Right cardiac atrium (tissue), 5 donors: ENCODE data around the gene EXOSC2. TPM values are rescaled to one million over a fixed set of nuclear protein-coding genes. Genes with fewer than 3 reads are reported as not detected.

ENCODE experiments used
- ATAC-seq, 2 donors: fragments of 200-7000 bp; cut with Tn5 transposase; one replicate each; pipeline versions ENCODE4 v1.8.0 to v1.9.1; 2020; ENCODE audit warnings: moderate library complexity in 2 of 2, mild to moderate bottlenecking in 1 of 2
- DNase-seq, 3 donors: peaks; one replicate each; pipeline ENCODE4 v3.0.0-alpha.2; 2020
- H3K27ac ChIP-seq: one replicate; pipeline ENCODE4 v1.5.1; 2013; ENCODE audit warnings: mild to moderate bottlenecking, low read length, control low read depth, moderate library complexity
- H3K27me3 ChIP-seq: one replicate; pipeline ENCODE4 v1.6.1; 2013; ENCODE audit not compliant: control insufficient read depth, insufficient read depth
- H3K4me1 ChIP-seq: one replicate; pipeline ENCODE4 v1.6.1; 2013; ENCODE audit warnings: low read length; ENCODE audit not compliant: control insufficient read depth, insufficient read depth
- H3K4me3 ChIP-seq: one replicate; pipeline ENCODE4 v1.5.1; 2013; ENCODE audit warnings: low read length, control low read depth
- H3K9me3 ChIP-seq: one replicate; pipeline ENCODE4 v1.6.1; 2013; ENCODE audit warnings: low read length; ENCODE audit not compliant: control insufficient read depth
- WGBS: extraction: QIAGEN DNeasy Blood & Tissue Kit; methylation state at CpG from one replicate; pipeline ENCODE4 v1.1.7; 2013; 5-methylcytosine and 5-hydroxymethylcytosine counted together
- intact Hi-C, 4 donors: fragments of 100-400 bp; cut with DNase I; formaldehyde crosslinking; loops; one replicate each; pipeline versions ENCODE4 v1.11.0 to v1.14.0; 2022 to 2023
- long read RNA-seq, 4 donors: library from polyadenylated mRNA; unstranded; transcript quantifications; one replicate each; pipeline ENCODE4 v2.0.0, GENCODE V29; 2020 to 2021
- polyA plus RNA-seq: library from polyadenylated mRNA; stranded (reverse); fragments of 200-250 nt; gene quantifications from one replicate; pipeline ENCODE4 v1.2.3, GENCODE V29; 2013
- total RNA-seq, 4 donors: library from RNA; stranded (reverse); fragmentation: NEBNext Ultra II Directional; extraction: Animal tissue kit (Norgen Biotek cat#: 25700); gene quantifications; one replicate each; pipeline ENCODE4 v1.2.1, GENCODE V29; 2021
- donor health status: healthy with polysubstance abuse.
- donor health status: DM: no; HTN: yes; CAD: no.
- donor health status: DM: no; HTN: no; CAD: no.
- donor health status: DM: no; HTN: yes; CAD: no; lungs with severe emphysema.
- donor health status: DM: yes; HTN: yes; CAD: no.

Gene EXOSC2
- total RNA-seq: 10 to 100 TPM; 14.2 to 17.9 (median 15.5) TPM
- 11.0 TPM for polyA plus RNA-seq
- long read RNA-seq, donor 1, transcript EXOSC2-204 (9 exons, 2,040 nt): major isoform, 12 of 16 reads
- long read RNA-seq, donor 1, partial matches to known transcripts: 1 of 16 reads
- long read RNA-seq, donor 1, other reads (novel, unspliced or antisense): 2 of 16 reads
- long read RNA-seq, donor 2, transcript EXOSC2-204 (9 exons, 2,040 nt): major isoform, 7 of 8 reads
- long read RNA-seq, donor 2, partial matches to known transcripts: 0 of 8 reads
- long read RNA-seq, donor 2, other reads (novel, unspliced or antisense): 0 of 8 reads
- long read RNA-seq, donor 3, transcript EXOSC2-204 (9 exons, 2,040 nt): major isoform, 24 of 28 reads
- long read RNA-seq, donor 3, partial matches to known transcripts: 0 of 28 reads
- long read RNA-seq, donor 3, other reads (novel, unspliced or antisense): 3 of 28 reads
- long read RNA-seq, donor 4, transcript EXOSC2-204 (9 exons, 2,040 nt): major isoform, 5 of 6 reads
- long read RNA-seq, donor 4, partial matches to known transcripts: 0 of 6 reads
- long read RNA-seq, donor 4, other reads (novel, unspliced or antisense): 0 of 6 reads

- H3K9me3 ChIP-seq: no peaks in the 10 kb centered on the region
- H3K27me3 ChIP-seq: no peaks in the 10 kb centered on the region
- H3K4me1 ChIP-seq: no peaks in the 10 kb centered on the region
- WGBS: under 1% methylated on average over 40 of the region's 40 CpGs
- ATAC-seq: peak; percentile 97
- H3K27ac ChIP-seq: peak within 1 kb of the TSS; percentile 32
- DNase-seq: peak; percentile 99
- H3K4me3 ChIP-seq: peak within 1 kb of the TSS; percentile 64
- intact Hi-C loops: no loop called here
These were observed at the start of gene EXOSC2 for GRCh38 chr9:130693426-130694191. TSS of gene EXOSC2 (plus strand) at chr9:130693780. CDS start at chr9:130693792, 12 bp downstream.

GRCh38 chr9:130651221-130651620 is 42.4 kb upstream of the EXOSC2 start:
- Histone ChIP-seq H3K9me3 (no peaks in the 10 kb centered on the region), H3K27me3 (no peaks in the 10 kb centered on the region), H3K4me3 (no peak overlapping the region), H3K27ac (no peak overlapping the region), H3K4me1 (no peaks in the 10 kb centered on the region)
- 78% methylated on average over 15 of the region's 15 CpGs for WGBS
- intact Hi-C loops: no loop called here
- DNase-seq: peak in 1 of 3 donors; percentile 24
- ATAC-seq: no peak

- DNase-seq (peak in 1 of 3 donors; percentile 6), ATAC-seq (no peak)
- Histone ChIP-seq H3K4me1 (no peaks in the 10 kb centered on the region), H3K9me3 (no peaks in the 10 kb centered on the region), H3K27me3 (no peaks in the 10 kb centered on the region), H3K4me3 (no peak overlapping the region), H3K27ac (no peak overlapping the region)
- 94% methylated on average over 18 of the region's 18 CpGs for WGBS
- intact Hi-C loops: no loop called here
These were observed 41.8 kb upstream of the EXOSC2 start for GRCh38 chr9:130651752-130652151.

- Histone ChIP-seq H3K9me3 (no peaks in the 10 kb centered on the region), H3K4me1 (no peaks in the 10 kb centered on the region), H3K27me3 (no peaks in the 10 kb centered on the region), H3K27ac (no peak overlapping the region), H3K4me3 (no peak overlapping the region)
- DNase-seq (no peak), ATAC-seq (no peak)
- WGBS: 78% methylated on average over 6 of the region's 6 CpGs
- intact Hi-C loops: no loop called here
These were observed 38.7 kb upstream of the EXOSC2 start for GRCh38 chr9:130654879-130655278.

GRCh38 chr9:130658893-130659698 is 34.5 kb upstream of the EXOSC2 start:
- no peaks in the 10 kb centered on the region for H3K27me3 ChIP-seq
- ATAC-seq: no peak
- peaks cover 3% of the 10 kb centered on the region for H3K4me1 ChIP-seq
- H3K9me3 ChIP-seq: no peaks in the 10 kb centered on the region
- H3K4me3 ChIP-seq: no peak overlapping the region
- H3K27ac ChIP-seq: no peak overlapping the region
- intact Hi-C loops: no loop called here
- WGBS: 13% methylated on average over 52 of the region's 52 CpGs
- DNase-seq: no peak

GRCh38 chr9:130659699-130660248 is 33.8 kb upstream of the EXOSC2 start:
- H3K9me3 ChIP-seq: no peaks in the 10 kb centered on the region

GRCh38 chr9:130660326-130660682 is 33.3 kb upstream of the EXOSC2 start:
- Histone ChIP-seq H3K27me3 (no peaks in the 10 kb centered on the region), H3K27ac (no peak overlapping the region), H3K4me3 (peak overlapping the region; percentile 48), H3K9me3 (no peaks in the 10 kb centered on the region), H3K4me1 (peaks cover 6% of the 10 kb centered on the region)
- no peak for DNase-seq
- intact Hi-C loops: no loop called here
- ATAC-seq: no peak
- 2% methylated on average over 33 of the region's 33 CpGs for WGBS

More at GRCh38 chr9:130659699-130660248, 33.8 kb upstream of the EXOSC2 start:
- ATAC-seq: no peak
- Histone ChIP-seq H3K27ac (no peak overlapping the region), H3K4me1 (peaks cover 5% of the 10 kb centered on the region), H3K27me3 (no peaks in the 10 kb centered on the region), H3K4me3 (peak overlapping the region; percentile 48)
- WGBS: 1% methylated on average over 55 of the region's 58 CpGs
- DNase-seq: no peak
- intact Hi-C loops: no loop called here

GRCh38 chr9:130660683-130661450 is 32.7 kb upstream of the EXOSC2 start:
- no peaks in the 10 kb centered on the region for H3K27me3 ChIP-seq
- ATAC-seq (peak in 1 of 2 donors; percentile 10), DNase-seq (peak in 1 of 3 donors; percentile 51)
- under 1% methylated on average over 82 of the region's 82 CpGs for WGBS
- no peaks in the 10 kb centered on the region for H3K9me3 ChIP-seq
- intact Hi-C loops: no loop called here
- H3K27ac ChIP-seq: no peak overlapping the region
- H3K4me1 ChIP-seq: peaks cover 7% of the 10 kb centered on the region
- peak overlapping the region; percentile 48 for H3K4me3 ChIP-seq

GRCh38 chr9:130661451-130662098 is 32.0 kb upstream of the EXOSC2 start:
- peaks cover 8% of the 10 kb centered on the region for H3K4me1 ChIP-seq
- no peaks in the 10 kb centered on the region for H3K9me3 ChIP-seq
- H3K27me3 ChIP-seq: no peaks in the 10 kb centered on the region
- intact Hi-C loops: no loop called here
- DNase-seq (no peak), ATAC-seq (no peak)
- 3% methylated on average over 47 of the region's 47 CpGs for WGBS
- no peak overlapping the region for H3K27ac ChIP-seq
- H3K4me3 ChIP-seq: peak overlapping the region; percentile 48
